GM18870 (cell line): ENCODE data around the gene ERVH48-1.
"Not testable (repeated sequence)": the region's sequence is repeated elsewhere in the genome, so short reads cannot be mapped to it uniquely, and the experiment has no call there.

ENCODE experiments used
- ATAC-seq: cut with Tn5 transposase; IDR thresholded peaks from one replicate; pipeline ENCODE4 v1.9.1; 2021; ENCODE audit warnings: moderate library complexity; ENCODE audit not compliant: unreplicated experiment

ERVH48-1 gene

DNA sequence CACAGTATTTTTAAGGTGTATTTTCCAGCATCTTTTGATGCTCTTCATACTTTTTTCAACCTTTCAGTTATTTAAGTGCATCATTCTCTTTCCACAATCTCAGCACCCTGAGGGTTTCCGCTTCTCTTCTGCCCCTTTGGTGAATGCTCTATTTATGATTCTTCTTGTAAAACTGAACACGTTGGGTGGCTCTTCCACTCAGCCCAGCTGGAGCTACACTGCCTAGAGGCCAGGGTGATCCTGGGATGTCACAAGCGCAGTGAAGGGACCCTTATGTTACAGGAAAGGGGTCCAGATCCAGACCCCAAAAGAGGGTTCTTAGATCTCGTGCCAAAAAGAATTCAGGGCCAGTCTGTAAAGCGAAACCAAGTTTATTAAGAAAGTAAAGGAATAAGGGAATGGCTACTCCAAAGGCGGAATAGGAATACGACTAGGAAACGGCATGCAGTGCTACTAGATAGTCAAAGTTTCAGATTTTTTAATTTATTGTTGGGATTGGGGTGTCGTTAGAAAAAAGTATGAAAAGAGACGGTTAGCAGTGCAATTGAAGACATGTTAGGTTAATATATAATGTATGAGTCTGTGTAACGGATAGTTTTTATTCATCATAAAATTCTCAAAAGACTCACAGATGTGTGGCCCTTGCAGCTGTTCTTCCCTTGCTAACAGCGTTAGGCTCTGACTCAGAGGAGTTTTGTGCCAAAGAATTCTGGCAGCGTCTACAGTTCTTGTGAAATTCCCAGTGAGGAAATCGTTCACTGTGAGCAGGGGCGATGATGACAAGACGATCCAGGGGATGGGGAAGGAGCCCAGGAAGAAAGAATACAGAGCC, 14.4 kb upstream of the ERVH48-1 start:
- ATAC-seq: no peak

- ATAC-seq: not testable (repeated sequence)
These were observed 13.2 kb upstream of the ERVH48-1 start for GRCh38 chr21:42938606-42938995.

DNA sequence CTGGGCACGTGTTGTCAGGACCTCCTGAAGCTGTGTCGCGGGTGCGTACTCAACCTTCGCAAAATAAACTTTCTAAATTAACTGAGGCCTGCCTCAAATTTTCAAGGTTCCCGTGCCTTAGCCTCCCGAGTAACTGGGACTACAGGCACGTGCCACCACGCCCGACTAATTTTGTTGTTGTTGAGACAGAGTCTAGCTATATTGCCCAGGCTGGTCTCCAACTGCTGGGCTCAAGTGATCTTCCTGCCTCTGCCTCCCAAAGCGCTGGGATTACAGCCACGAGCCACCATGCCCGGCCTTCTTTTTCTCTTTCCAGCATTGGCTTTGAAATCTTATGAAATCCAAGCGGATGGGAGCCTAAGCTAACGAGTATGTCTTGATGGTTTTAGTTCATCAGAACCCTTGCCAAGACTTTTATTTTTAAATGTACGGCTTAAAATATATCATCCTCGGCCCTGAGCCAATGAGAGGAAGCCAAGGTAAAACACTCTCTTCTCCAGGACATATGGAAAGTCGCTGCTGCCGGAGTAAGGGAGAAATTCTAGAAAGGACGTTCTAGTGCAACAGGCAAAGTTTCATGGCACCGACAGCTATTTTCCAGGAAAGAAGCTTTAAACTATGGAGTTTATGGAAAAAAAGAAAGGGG, 12.7 kb upstream of the ERVH48-1 start:
- ATAC-seq: no peak

DNA sequence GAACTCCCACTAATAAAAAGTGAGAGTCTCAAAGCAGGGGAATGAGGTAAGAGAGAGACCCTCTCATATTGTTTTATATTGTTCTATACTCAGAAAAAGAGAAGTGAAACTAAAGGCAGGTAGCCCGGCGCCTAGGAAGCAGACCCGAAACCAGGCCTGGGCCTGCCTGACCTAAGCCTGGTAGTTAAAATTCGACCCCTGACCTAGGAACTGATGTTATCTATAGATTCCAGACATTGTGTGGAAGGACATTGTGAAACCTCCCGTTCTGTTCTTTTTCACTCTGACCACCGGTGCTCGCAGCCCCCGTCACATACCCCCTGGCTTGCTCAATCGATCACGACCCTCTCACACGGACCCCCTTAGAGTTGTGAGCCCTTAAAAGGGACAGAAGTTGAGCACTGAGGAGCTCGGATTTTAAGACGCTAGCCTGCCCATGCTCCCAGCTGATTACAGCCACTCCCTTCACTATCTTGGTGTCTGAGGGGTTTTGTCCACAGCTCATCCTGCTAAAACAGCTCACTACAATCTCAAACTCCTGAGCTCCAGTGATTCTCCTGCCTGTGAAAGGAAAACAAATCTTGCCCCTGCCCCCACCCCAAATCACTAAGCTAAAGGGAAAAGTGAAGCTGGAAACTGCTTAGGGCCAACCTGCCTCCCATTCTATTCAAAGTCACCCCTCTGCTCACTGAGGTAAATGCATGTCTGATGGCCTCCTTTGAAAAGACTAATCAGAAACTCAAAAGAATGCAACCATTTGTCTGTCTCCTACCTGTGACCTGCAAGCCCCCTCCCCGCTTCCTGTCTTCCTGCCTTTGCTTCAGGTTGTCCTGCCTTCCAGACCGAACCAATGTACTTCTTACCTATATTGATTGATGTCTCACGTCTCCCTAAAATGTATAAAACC, 11.9 kb upstream of the ERVH48-1 start:
- ATAC-seq: not testable (repeated sequence)

- not testable (repeated sequence) for ATAC-seq
These were observed 10.9 kb upstream of the ERVH48-1 start for GRCh38 chr21:42936360-42936759.

DNA sequence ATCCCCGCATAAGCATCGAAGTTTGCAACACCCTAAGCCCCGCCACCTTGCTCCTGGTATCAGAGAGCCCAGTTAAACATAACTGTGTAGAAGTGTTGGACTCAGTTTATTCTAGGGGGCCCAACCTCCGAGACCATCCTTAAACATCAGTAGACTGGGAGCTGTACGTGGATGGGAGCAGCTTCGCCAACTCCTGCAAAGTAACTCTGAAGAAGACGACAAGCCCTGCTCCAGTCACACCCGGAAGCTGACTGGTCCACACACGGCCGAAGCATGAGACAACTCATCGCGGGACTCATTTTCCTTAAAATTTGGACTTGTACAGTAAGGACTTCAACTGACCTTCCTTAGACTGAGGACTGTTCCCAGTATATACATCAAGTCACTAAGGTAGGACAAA, 8.5 kb upstream of the ERVH48-1 start:
- ATAC-seq: not testable (repeated sequence)

- ATAC-seq: not testable (repeated sequence)
These were observed 7.9 kb upstream of the ERVH48-1 start for GRCh38 chr21:42933137-42933970.

DNA sequence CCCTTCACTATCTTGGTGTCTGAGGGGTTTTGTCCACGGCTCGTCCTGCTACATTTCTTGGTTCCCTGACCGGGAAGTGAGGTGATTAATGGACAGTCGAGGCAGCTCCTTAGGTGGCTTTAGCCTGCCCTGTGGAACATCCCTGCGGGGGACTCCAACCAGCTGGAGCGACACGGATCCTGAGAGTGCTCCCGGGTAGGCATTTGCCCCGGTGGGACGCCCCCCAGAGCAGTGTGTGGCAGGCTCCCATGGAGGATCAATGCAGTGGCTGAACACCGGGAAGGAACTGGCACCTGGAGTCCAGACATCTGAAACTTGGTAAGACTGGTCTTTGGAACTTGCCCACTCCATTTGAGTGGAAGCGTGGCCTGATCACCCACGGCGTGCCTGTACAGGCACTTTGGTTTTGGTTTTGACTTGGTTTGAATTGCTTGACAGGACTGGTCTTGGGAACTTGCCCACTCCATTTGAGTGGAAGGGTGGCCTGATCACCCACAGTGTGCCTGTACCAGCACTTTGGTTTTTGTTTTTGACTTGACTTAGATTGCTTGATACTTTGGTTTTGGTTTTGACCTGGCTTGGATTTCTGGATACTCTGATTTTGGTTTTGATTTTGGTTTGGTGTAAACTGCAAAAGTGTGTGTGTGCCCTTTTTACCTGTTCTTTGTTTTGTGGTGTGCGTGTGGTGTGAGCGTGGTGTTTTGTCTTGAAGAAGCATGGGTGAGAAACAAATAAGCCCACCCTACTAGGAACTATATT, 7.1 kb upstream of the ERVH48-1 start:
- ATAC-seq: not testable (repeated sequence)

- ATAC-seq: no peak
These were observed 6.3 kb upstream of the ERVH48-1 start for GRCh38 chr21:42931560-42932235.

DNA sequence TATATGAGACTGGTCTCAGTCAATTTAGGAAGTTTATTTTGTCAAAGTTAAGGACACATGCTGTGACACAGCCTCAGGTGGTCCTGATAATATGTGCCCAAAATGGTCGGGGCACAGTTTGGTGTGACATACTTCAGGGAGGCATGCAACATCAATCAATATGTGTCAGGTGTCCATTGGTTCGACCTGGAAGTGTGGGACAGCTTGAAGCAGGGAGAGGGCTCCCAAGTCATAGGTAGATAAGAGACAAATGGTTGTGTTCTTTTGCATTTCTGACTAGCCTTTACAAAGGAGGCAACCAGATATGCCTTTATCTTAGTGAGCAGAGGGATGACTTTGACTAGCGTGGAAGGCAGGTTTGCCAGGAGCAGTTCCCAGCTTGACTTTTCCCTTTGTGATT, 4.5 kb upstream of the ERVH48-1 start:
- no peak for ATAC-seq

GRCh38 chr21:42927474-42928200, 2.2 kb upstream of the ERVH48-1 start:
- ATAC-seq: not testable (repeated sequence)

GRCh38 chr21:42924433-42924751, 1.0 kb downstream of the ERVH48-1 start:
- ATAC-seq: no peak

DNA sequence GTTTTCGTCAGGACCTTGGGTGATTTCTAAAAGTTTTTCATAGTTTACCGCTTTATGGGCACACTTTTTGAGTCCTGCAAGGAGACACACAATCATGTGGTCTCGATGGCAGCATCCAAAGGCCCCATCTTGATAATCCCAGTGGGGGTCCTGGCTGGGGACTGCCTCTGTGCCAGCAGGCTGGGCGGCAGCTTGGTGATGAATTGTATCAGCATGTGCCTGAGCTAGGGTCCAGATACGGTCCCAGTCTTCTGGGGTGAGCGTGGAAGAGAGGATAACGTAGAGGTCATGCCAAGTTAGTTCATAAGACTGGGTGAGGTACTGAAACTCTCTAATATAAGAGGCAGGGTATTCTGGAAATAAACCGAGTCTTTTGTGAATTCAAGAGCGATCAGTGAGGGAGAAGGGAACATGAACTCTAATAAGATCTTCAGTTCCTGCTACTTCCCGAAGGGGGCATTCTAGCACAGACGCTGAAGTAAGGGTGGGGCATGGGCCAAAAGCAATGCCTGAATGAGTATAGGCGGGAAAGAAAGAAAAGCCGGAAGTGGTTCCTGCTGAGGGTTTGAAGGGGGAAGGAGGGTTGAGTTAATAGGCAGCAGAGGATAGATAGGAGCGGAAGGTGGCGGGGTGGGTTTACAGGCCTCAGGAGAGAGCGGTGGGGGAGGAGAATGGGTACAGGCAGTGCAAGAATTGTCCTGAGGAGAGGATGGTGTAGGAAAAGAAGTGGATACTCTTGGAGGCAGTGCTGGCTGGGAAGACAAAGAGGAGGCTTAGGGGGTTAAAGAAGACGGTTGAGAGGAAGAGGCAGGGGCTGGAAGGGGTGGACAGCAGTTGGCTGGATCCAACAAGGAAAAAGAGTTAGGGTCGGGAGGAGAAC, 1.6 kb downstream of the ERVH48-1 start:
- ATAC-seq: no peak

DNA sequence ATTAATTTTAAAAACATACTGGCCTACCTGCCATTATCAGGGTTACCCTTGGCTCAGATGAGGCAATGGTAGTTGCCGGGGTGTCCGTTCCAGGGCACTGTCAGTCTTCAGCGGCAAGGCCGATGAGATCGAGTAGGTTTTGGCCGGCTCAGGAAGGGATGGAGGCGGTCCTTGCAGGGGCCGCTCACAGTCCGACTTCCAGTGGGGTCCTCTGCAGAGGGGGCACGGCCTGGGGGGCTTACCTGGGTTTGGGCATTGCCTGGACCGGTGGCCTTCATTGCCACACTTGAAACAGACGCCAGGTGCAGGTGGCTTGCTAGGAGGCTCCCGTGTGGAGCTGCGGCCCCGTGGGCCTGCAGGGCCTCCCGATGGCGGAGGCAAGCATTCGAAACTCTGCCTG, 2.5 kb downstream of the ERVH48-1 start:
- ATAC-seq: no peak

DNA sequence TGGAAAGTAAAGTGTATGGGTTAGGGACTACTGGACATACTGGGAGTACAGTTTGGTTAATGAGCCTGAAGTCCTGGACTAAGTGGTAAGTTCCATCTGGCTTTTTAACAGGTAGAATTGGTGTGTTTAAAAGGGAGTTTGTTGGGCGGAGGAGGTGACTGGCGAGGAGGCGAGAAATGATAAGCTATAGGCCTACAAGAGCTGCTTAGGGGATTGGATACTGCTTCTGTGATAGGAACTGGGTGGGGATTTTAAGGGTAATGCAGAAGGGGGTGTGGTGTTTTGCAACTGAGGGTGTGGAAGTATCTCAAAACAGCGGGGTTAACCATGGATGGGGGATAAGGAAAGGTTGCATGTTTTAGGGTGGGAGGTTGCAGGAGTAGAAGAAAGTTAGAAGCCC, 3.5 kb downstream of the ERVH48-1 start:
- ATAC-seq: no peak

GRCh38 chr21:42918291-42918690, 7.1 kb downstream of the ERVH48-1 start:
- no peak for ATAC-seq

DNA sequence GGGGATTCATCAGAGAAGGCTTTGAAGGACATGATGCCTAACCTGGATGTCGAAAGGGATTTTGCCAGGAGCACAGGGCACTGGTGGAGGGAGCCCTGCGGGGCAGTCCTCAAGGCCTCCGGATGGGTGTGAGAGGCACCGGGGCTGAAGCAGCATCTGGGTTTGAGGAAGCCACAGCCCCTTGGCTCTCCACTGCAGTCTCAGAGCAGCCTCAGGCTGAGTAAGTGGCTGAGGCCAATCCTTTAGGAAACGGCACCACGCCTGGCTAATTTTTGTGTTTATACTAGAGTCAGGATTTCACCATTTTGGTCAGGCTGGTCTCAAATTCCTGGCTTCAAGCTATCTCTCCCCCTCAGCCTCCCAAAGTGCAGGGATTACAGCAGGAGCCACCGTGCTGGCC, 12.0 kb downstream of the ERVH48-1 start:
- ATAC-seq: no peak

DNA sequence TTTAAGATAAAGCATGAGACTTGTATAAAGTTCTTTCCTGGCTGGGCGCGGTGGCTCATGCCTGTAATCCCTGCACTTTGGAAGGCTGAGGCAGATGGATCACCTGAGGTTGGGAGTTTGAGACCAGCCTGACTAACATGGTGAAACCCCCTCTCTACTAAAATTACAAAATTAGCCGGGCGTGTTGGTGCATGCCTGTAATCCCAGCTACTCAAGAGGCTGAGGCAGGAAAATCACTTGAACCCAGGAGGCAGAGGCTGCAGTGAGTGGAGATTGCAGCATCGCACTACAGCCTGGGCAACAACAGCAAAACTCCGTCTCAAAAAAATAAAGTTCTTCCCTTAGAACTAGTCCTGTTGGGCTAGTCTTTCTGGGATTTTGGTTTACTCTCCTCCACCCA, 13.5 kb downstream of the ERVH48-1 start:
- ATAC-seq: not testable (repeated sequence)
